B cell (primary cell): ENCODE measurements around the gene MAPK8.

Source experiments
- CTCF ChIP-seq: fragments of 200-600 bp; IDR thresholded peaks from one replicate; pipeline ENCODE4 v1.8.0; 2022; ENCODE audit warnings: antibody characterized with exemption, mild to moderate bottlenecking
- EZH2 ChIP-seq: IDR thresholded peaks from 2 replicates; pipeline ENCODE4 v1.6.1; 2012; ENCODE audit warnings: borderline replicate concordance, low read depth, mild to moderate bottlenecking, moderate library complexity, low read length; ENCODE audit not compliant: insufficient read depth, poor library complexity, severe bottlenecking

GRCh38 chr10:48418189-48418788, 111.8 kb downstream of the MAPK8 start:
- no peak for TF ChIP-seq CTCF
- TF ChIP-seq EZH2, result no peak
